Femur (tissue), 1 donor: ENCODE data around the gene ERBIN.
"Not testable (repeated sequence)": the region's sequence is repeated elsewhere in the genome, so short reads cannot be mapped to it uniquely, and the experiment has no call there.

Experiments
- DNase-seq: peaks from one replicate; pipeline ENCODE4 v3.0.0-alpha.2; 2017

Gene ERBIN

GRCh38 chr5:65967288-65968066 lies 41.1 kb downstream of the ERBIN start:
- DNase-seq: no peak

GRCh38 chr5:65969539-65970393 lies 43.4 kb downstream of the ERBIN start:
- DNase-seq: no peak

- no peak for DNase-seq
Observed at GRCh38 chr5:65970481-65971367, 44.3 kb downstream of the ERBIN start.

- no peak for DNase-seq
Observed at GRCh38 chr5:65971643-65972042, 45.3 kb downstream of the ERBIN start.

GRCh38 chr5:65972896-65973295 lies 46.5 kb downstream of the ERBIN start:
- not testable (repeated sequence) for DNase-seq

GRCh38 chr5:65978251-65978650 lies 51.9 kb downstream of the ERBIN start:
- DNase-seq: no peak

- no peak for DNase-seq
Observed at GRCh38 chr5:65981548-65981947, 55.2 kb downstream of the ERBIN start.

- DNase-seq: no peak
Observed at GRCh38 chr5:65981969-65982619, 55.7 kb downstream of the ERBIN start.

GRCh38 chr5:65982635-65983034 lies 56.3 kb downstream of the ERBIN start:
- DNase-seq: no peak

GRCh38 chr5:65984098-65984885 lies 57.9 kb downstream of the ERBIN start:
- no peak for DNase-seq

- no peak for DNase-seq
Observed at GRCh38 chr5:65986050-65986451, 59.7 kb downstream of the ERBIN start.

GRCh38 chr5:65986796-65987195 lies 60.4 kb downstream of the ERBIN start:
- DNase-seq: no peak

GRCh38 chr5:65987982-65988381 lies 61.6 kb downstream of the ERBIN start:
- DNase-seq: no peak

GRCh38 chr5:65989158-65989557 lies 62.8 kb downstream of the ERBIN start:
- DNase-seq: no peak

- no peak for DNase-seq
Observed at GRCh38 chr5:65992630-65993029, 66.3 kb downstream of the ERBIN start.

- no peak for DNase-seq
Observed at GRCh38 chr5:65994117-65994786, 67.9 kb downstream of the ERBIN start.

- no peak for DNase-seq
Observed at GRCh38 chr5:65999061-65999723, 72.8 kb downstream of the ERBIN start.

GRCh38 chr5:66001952-66002351 lies 75.6 kb downstream of the ERBIN start:
- no peak for DNase-seq

- DNase-seq: no peak
Observed at GRCh38 chr5:66002415-66002814, 76.0 kb downstream of the ERBIN start.

- no peak for DNase-seq
Observed at GRCh38 chr5:66004216-66004615, 77.8 kb downstream of the ERBIN start.

- no peak for DNase-seq
Observed at GRCh38 chr5:66009277-66009676, 82.9 kb downstream of the ERBIN start.
